Esophagus muscularis mucosa (tissue), 4 donors: ENCODE data around the gene ARMC9. TPM values are rescaled to one million over a fixed set of nuclear protein-coding genes. Genes with fewer than 3 reads are reported as not detected.

Experiments used
- DNase-seq: peaks from one replicate; pipeline ENCODE4 v3.0.0-alpha.2; 2017; ENCODE audit errors: extremely low spot score
- H3K27ac ChIP-seq, 4 donors: fragments of 200-600 bp; sonication (generic); replicated peaks in 1 of 4; 1 replicate in 3 of 4; 2 replicates in 1 of 4; pipeline ENCODE4 v1.5.1; 2016 to 2019; ENCODE audit warnings: mild to moderate bottlenecking in 1 of 4
- H3K27me3 ChIP-seq, 4 donors: fragments of 200-600 bp; sonication (generic); one replicate each; pipeline versions ENCODE4 v1.5.1 to v1.6.0; 2016 to 2019
- H3K36me3 ChIP-seq, 4 donors: fragments of 200-600 bp; sonication (generic); one replicate each; pipeline ENCODE4 v1.5.1; 2016 to 2019
- H3K4me1 ChIP-seq, 4 donors: fragments of 200-600 bp; sonication (generic); one replicate each; pipeline ENCODE4 v1.5.1; 2016 to 2019
- H3K4me3 ChIP-seq, 4 donors: fragments of 200-600 bp; sonication (generic); 1 replicate in 2 of 4; 2 replicates in 2 of 4; pipeline ENCODE4 v1.5.1; 2016 to 2019; ENCODE audit warnings: mild to moderate bottlenecking in 4 of 4, moderate library complexity in 1 of 4
- H3K9me3 ChIP-seq, 4 donors: fragments of 200-600 bp; sonication (generic); 1 replicate in 3 of 4; 2 replicates in 1 of 4; pipeline ENCODE4 v1.5.1; 2016 to 2019
- CTCF ChIP-seq, 3 experiments: fragments of 200-600 bp in 2 of 3; fragments of 450-650 bp in 1 of 3; sonication (generic) in 2 of 3; IDR thresholded peaks; one replicate each; pipeline ENCODE4 v1.5.1; 2017 to 2019; ENCODE audit warnings: antibody characterized with exemption in 3 of 3, mild to moderate bottlenecking in 2 of 3, moderate library complexity in 1 of 3
- EP300 ChIP-seq: sonication (generic); formaldehyde crosslinking; IDR thresholded peaks from one replicate; pipeline ENCODE4 v1.6.1; 2017; ENCODE audit warnings: antibody characterized with exemption
- POLR2A ChIP-seq: fragments of 450-650 bp; IDR thresholded peaks from one replicate; pipeline ENCODE4 v1.6.1; 2017; ENCODE audit warnings: antibody characterized with exemption, moderate library complexity, mild to moderate bottlenecking, low read depth
- POLR2AphosphoS5 ChIP-seq, 2 donors: sonication (generic); formaldehyde crosslinking; IDR thresholded peaks; one replicate each; pipeline ENCODE4 v1.6.1; 2017; ENCODE audit warnings: antibody characterized with exemption in 2 of 2
- WGBS: methylation state at CpG from one replicate; pipeline ENCODE4 v1.1.5; 2018; 5-methylcytosine and 5-hydroxymethylcytosine counted together
- intact Hi-C: fragments of 100-400 bp; cut with DNase I; formaldehyde crosslinking; loops from one replicate; pipeline ENCODE4 v1.15.1; 2023
- total RNA-seq, 4 donors: library from RNA; depleted of rRNA; stranded (reverse); fragments of >200 nt; gene quantifications; one replicate each; pipeline versions ENCODE4 v1.1.0 to v1.2.1, GENCODE V29; 2016

ARMC9 gene
- total RNA-seq, 4 donors from 2014 or later, result 119 to 262 (median 152) TPM

- peaks cover 9 to 23% (median 11%) of the 10 kb centered on the region in 4 donors for H3K4me1 ChIP-seq
- DNase-seq, result no peak
- H3K36me3 ChIP-seq, result peaks cover 19 to 75% (median 53%) of the 10 kb centered on the region in 4 donors
- no peak overlapping the region for H3K4me3 ChIP-seq
- no peaks in the 10 kb centered on the region for H3K9me3 ChIP-seq
- no peak for TF ChIP-seq CTCF (IDR thresholded peaks at IDR 0.05)
- 87% methylated on average over 6 of the region's 6 CpGs for WGBS
- no peak overlapping the region for H3K27ac ChIP-seq
- intact Hi-C loops, result no loop called here
- H3K27me3 ChIP-seq, result no peaks in the 10 kb centered on the region
Observed at GRCh38 chr2:231167745-231168459, 30.5 kb upstream of the ARMC9 start.

GRCh38 chr2:231168460-231169139 lies 29.8 kb upstream of the ARMC9 start:
- Histone ChIP-seq H3K36me3 (peaks cover 19 to 80% (median 56%) of the 10 kb centered on the region in 4 donors), H3K27ac (peak overlapping the region in 2 of 4 donors; percentile 29 to 34), H3K27me3 (no peaks in the 10 kb centered on the region), H3K4me3 (no peak overlapping the region), H3K9me3 (no peaks in the 10 kb centered on the region), H3K4me1 (peaks cover 9 to 16% (median 11%) of the 10 kb centered on the region in 4 donors)
- DNase-seq, result no peak
- WGBS, result 81% methylated on average over 4 of the region's 4 CpGs
- intact Hi-C loops, result no loop called here
- no peak for TF ChIP-seq POLR2A

DNA sequence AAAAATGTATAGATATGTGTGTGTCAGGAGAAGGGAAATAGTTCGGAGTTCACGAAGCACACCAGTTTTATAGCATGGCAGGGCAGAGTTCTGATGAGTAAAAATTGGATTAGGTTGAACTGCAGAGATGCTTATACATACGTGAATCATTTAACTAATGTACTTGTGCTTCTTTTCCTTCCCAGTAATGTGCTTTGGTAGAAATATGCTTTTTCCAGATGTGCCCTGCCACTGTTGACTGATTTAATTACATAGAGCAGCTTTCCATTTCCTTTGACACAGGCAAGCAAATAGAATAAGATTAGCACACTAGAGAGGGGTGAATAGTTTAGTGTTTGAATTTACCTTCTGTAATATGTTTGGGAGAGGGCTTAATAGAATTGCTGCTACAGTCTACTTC lies 28.9 kb upstream of the ARMC9 start:
- WGBS, result 83% methylated on average over 3 of the region's 3 CpGs
- H3K27ac ChIP-seq, result peak overlapping the region; percentile 23 to 34 (median 28)
- intact Hi-C loops, result no loop called here

GRCh38 chr2:231170055-231170454 lies 28.4 kb upstream of the ARMC9 start:
- TF ChIP-seq POLR2AphosphoS5 (IDR thresholded peaks at IDR 0.05) (no peak), CTCF (IDR thresholded peaks at IDR 0.05) (no peak), EP300 (no peak)
- H3K4me1 ChIP-seq, result peaks cover 9 to 26% (median 20%) of the 10 kb centered on the region in 4 donors
- no peaks in the 10 kb centered on the region for H3K27me3 ChIP-seq
- DNase-seq, result no peak
- no peak overlapping the region for H3K4me3 ChIP-seq
- peak overlapping the region in 3 of 4 donors; percentile 28 to 46 (median 44) for H3K27ac ChIP-seq
- intact Hi-C loops, result no loop called here
- 45% methylated on average over 1 of the region's 1 CpG for WGBS
- H3K9me3 ChIP-seq, result no peaks in the 10 kb centered on the region
- peaks cover 19 to 80% (median 52%) of the 10 kb centered on the region in 4 donors for H3K36me3 ChIP-seq

More for the DNA sequence above, 28.9 kb upstream of the ARMC9 start:
- Histone ChIP-seq H3K4me3 (no peak overlapping the region), H3K36me3 (peaks cover 19 to 75% (median 51%) of the 10 kb centered on the region in 4 donors), H3K9me3 (no peaks in the 10 kb centered on the region), H3K4me1 (peaks cover 9 to 21% (median 17%) of the 10 kb centered on the region in 4 donors), H3K27me3 (no peaks in the 10 kb centered on the region)
- DNase-seq, result no peak
- TF ChIP-seq CTCF (IDR thresholded peaks at IDR 0.05), result no peak
- TF ChIP-seq EP300, result no peak
- TF ChIP-seq POLR2A, result no peak

GRCh38 chr2:231172025-231172424 lies 26.4 kb upstream of the ARMC9 start:
- WGBS, result 91% methylated on average over 3 of the region's 3 CpGs
- intact Hi-C loops, result no loop called here
- no peak for TF ChIP-seq POLR2A
- TF ChIP-seq POLR2AphosphoS5 (IDR thresholded peaks at IDR 0.05), result no peak
- TF ChIP-seq CTCF (IDR thresholded peaks at IDR 0.05), result no peak
- TF ChIP-seq EP300, result no peak
- Histone ChIP-seq H3K27me3 (no peaks in the 10 kb centered on the region), H3K9me3 (no peaks in the 10 kb centered on the region), H3K4me1 (peaks cover 9 to 26% (median 20%) of the 10 kb centered on the region in 4 donors), H3K36me3 (peaks cover 9 to 68% (median 38%) of the 10 kb centered on the region in 4 donors), H3K4me3 (no peak overlapping the region), H3K27ac (no peak overlapping the region)
- no peak for DNase-seq
